Endodermal cell (in vitro differentiated cells): ENCODE measurements around the gene JPT1. TPM values are rescaled to one million over a fixed set of nuclear protein-coding genes. Genes with fewer than 3 reads are reported as not detected.

Experiments
- DNase-seq: peaks from one replicate; pipeline ENCODE4 v3.0.0-alpha.2; 2017
- H3K27ac ChIP-seq: 2 replicates; pipeline ENCODE4 v1.5.1; 2013; ENCODE audit warnings: mild to moderate bottlenecking, low read depth, low read length, moderate library complexity
- H3K27me3 ChIP-seq: 2 replicates; pipeline ENCODE4 v1.6.1; 2013; ENCODE audit warnings: mild to moderate bottlenecking, low read length, moderate library complexity; ENCODE audit not compliant: insufficient read depth, control insufficient read depth, poor library complexity, severe bottlenecking
- H3K36me3 ChIP-seq: 2 replicates; pipeline ENCODE4 v1.7.0; 2013; ENCODE audit warnings: mild to moderate bottlenecking, low read length, moderate library complexity; ENCODE audit not compliant: control insufficient read depth, insufficient read depth
- H3K4me1 ChIP-seq: one replicate; pipeline ENCODE4 v1.7.0; 2013; ENCODE audit warnings: low read length; ENCODE audit not compliant: control insufficient read depth, insufficient read depth
- H3K4me3 ChIP-seq: 2 replicates; pipeline ENCODE4 v1.5.1; 2013; ENCODE audit warnings: mild to moderate bottlenecking, low read length, moderate library complexity
- H3K9ac ChIP-seq: 2 replicates; pipeline ENCODE4 v1.6.1; 2013; ENCODE audit warnings: mild to moderate bottlenecking, low read length, moderate library complexity; ENCODE audit not compliant: poor library complexity, severe bottlenecking; ENCODE audit errors: extremely low read depth
- H3K9me3 ChIP-seq: 2 replicates; pipeline ENCODE4 v1.6.1; 2013; ENCODE audit warnings: mild to moderate bottlenecking, low read length, moderate library complexity; ENCODE audit not compliant: control insufficient read depth
- H3K27ac Mint-ChIP-seq: 2 replicates; pipeline ENCODE4 v1.8.0; 2020; ENCODE audit warnings: mixed read lengths
- H3K27me3 Mint-ChIP-seq: 2 replicates; pipeline ENCODE4 v1.8.0; 2021; ENCODE audit warnings: mild to moderate bottlenecking, mixed read lengths; ENCODE audit not compliant: insufficient read depth
- H3K36me3 Mint-ChIP-seq: 2 replicates; pipeline ENCODE4 v1.8.0; 2020; ENCODE audit warnings: low read depth, mixed read lengths
- H3K4me1 Mint-ChIP-seq: 2 replicates; pipeline ENCODE4 v1.8.0; 2020; ENCODE audit warnings: mixed read lengths
- H3K4me3 Mint-ChIP-seq: 2 replicates; pipeline ENCODE4 v1.8.0; 2020; ENCODE audit warnings: mild to moderate bottlenecking, moderate library complexity, mixed read lengths
- H3K9me3 Mint-ChIP-seq: 2 replicates; pipeline ENCODE4 v1.8.0; 2020; ENCODE audit warnings: mild to moderate bottlenecking, mixed read lengths
- WGBS, 2 experiments: methylation state at CpG; one replicate each; pipeline versions ENCODE4 v1.1.5 to v1.1.7; 2013; ENCODE audit warnings: missing lambda C conversion rate in 2 of 2, mixed read lengths in 1 of 2; ENCODE audit not compliant: insufficient coverage in 1 of 2, insufficient read length in 1 of 2; 5-methylcytosine and 5-hydroxymethylcytosine counted together
- total RNA-seq, 2 donors: library from RNA; stranded (reverse); fragmentation: NEBNext Ultra II Directional in 1 of 2; extraction: Animal tissue kit (Norgen Biotek cat#: 25700) in 1 of 2; gene quantifications; 2 replicates in 1 of 2; 3 replicates in 1 of 2; pipeline ENCODE4 v1.2.1, GENCODE V29; 2021
- TF ChIP-seq, protein P1 (sequence below): fragments of 200-600 bp; sonication (generic); conservative IDR thresholded peaks from 2 replicates; pipeline ENCODE4 v1.5.0; 2021; ENCODE audit warnings: antibody characterized with exemption, mild to moderate bottlenecking

The JPT1 gene
- total RNA-seq, 2 donors from 2014 or later, result 148 to 156 TPM

DNA sequence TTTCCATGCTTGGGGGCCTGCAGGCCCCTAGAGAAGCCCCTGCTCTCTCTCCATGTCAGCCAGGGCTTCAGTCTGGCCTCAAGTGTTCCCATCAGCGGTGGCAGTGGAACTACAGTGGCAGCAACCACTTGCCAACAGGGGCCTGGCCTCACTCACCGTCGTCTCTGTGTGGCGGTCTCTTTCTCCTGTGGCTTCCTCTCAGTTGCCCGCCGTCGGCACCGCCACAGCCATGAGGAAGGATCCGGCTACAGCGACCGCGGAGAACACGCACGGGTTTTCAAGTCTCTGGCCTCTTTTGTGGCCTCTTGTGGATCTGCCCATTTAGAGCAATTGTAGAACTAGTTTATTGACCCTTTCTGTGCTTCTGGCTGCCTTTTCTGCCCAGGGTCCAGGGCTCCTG lies 36.0 kb downstream of the JPT1 start:
- TF ChIP-seq, protein P1, sequence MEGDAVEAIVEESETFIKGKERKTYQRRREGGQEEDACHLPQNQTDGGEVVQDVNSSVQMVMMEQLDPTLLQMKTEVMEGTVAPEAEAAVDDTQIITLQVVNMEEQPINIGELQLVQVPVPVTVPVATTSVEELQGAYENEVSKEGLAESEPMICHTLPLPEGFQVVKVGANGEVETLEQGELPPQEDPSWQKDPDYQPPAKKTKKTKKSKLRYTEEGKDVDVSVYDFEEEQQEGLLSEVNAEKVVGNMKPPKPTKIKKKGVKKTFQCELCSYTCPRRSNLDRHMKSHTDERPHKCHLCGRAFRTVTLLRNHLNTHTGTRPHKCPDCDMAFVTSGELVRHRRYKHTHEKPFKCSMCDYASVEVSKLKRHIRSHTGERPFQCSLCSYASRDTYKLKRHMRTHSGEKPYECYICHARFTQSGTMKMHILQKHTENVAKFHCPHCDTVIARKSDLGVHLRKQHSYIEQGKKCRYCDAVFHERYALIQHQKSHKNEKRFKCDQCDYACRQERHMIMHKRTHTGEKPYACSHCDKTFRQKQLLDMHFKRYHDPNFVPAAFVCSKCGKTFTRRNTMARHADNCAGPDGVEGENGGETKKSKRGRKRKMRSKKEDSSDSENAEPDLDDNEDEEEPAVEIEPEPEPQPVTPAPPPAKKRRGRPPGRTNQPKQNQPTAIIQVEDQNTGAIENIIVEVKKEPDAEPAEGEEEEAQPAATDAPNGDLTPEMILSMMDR, result no peak
- no peak overlapping the region for H3K27ac ChIP-seq

DNA sequence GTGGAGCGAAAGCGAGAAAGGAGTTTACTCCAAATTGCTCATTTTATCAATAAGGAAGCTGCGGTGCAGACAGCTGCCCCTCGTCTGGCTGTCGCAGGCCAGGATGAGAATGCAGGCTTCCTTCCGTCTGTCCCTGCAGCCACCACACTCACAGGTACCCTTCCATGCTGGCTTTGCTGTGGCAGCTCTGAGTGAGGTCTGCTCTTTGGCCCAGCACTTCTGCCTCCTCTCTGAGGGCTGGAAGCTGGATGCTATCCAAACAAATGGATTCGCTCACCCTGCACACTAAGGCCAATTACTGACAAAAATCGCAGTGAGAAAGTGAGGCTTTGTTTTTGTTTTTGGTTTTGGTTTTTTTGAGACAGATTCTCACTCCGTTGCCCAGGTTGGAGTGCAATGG lies 37.6 kb downstream of the JPT1 start:
- H3K9ac ChIP-seq, result no peak overlapping the region
- no peak overlapping the region for H3K27ac Mint-ChIP-seq
- peaks cover 64% of the 10 kb centered on the region for H3K36me3 Mint-ChIP-seq
- H3K4me1 ChIP-seq, result peaks cover 2% of the 10 kb centered on the region
- no peaks in the 10 kb centered on the region for H3K9me3 ChIP-seq
- no peaks in the 10 kb centered on the region for H3K27me3 ChIP-seq
- no peak overlapping the region for H3K27ac ChIP-seq
- no peak overlapping the region for H3K4me3 Mint-ChIP-seq
- no peaks in the 10 kb centered on the region for H3K27me3 Mint-ChIP-seq
- H3K4me1 Mint-ChIP-seq, result peaks cover 13% of the 10 kb centered on the region
- no peak for DNase-seq
- H3K4me3 ChIP-seq, result no peak overlapping the region
- no peaks in the 10 kb centered on the region for H3K9me3 Mint-ChIP-seq
- TF ChIP-seq, protein P1, result no peak
- 94 to 96% methylated on average over 8 to 9 of the region's 9 CpGs for WGBS, 2 experiments
- H3K36me3 ChIP-seq, result peaks cover 61% of the 10 kb centered on the region

More for the DNA sequence above, 36.0 kb downstream of the JPT1 start:
- Histone ChIP-seq H3K4me3 (no peak overlapping the region), H3K4me1 (peaks cover 2% of the 10 kb centered on the region), H3K9ac (no peak overlapping the region), H3K36me3 (peaks cover 58% of the 10 kb centered on the region), H3K9me3 (no peaks in the 10 kb centered on the region), H3K27me3 (no peaks in the 10 kb centered on the region)
- no peak for DNase-seq
- Mint-ChIP-seq H3K27me3 (no peaks in the 10 kb centered on the region), H3K9me3 (no peaks in the 10 kb centered on the region), H3K4me3 (no peak overlapping the region), H3K36me3 (peaks cover 58% of the 10 kb centered on the region), H3K4me1 (peaks cover 13% of the 10 kb centered on the region), H3K27ac (peak overlapping the region; percentile 44)
- WGBS, 2 experiments, result 96 to 97% methylated on average over 14 of the region's 14 CpGs

DNA sequence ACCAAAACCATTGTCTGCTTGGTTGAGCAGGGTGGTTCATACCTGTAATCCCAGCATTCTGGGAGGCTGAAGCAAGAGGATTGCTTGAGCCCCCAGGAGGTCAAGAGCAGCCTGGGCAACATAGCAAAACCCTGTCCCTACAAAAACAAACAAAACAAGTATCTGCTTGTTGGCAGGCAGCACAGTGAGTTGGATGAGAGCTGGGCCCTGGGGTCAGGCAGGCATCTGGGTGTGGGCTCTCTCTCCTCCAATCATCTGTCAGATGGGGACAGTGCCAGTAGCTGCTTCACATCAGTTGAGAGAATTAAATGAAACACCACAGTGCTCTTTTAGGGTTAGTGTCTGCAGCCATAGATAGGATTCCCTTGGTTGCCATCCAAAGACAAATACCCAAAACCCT lies 38.8 kb downstream of the JPT1 start:
- Histone ChIP-seq H3K27me3 (no peaks in the 10 kb centered on the region), H3K4me3 (no peak overlapping the region), H3K36me3 (peaks cover 56% of the 10 kb centered on the region), H3K27ac (no peak overlapping the region), H3K4me1 (peaks cover 2% of the 10 kb centered on the region), H3K9ac (no peak overlapping the region), H3K9me3 (no peaks in the 10 kb centered on the region)
- TF ChIP-seq, protein P1, result no peak
- Mint-ChIP-seq H3K4me1 (peaks cover 14% of the 10 kb centered on the region), H3K4me3 (no peak overlapping the region), H3K9me3 (no peaks in the 10 kb centered on the region), H3K27ac (peak overlapping the region; percentile 55), H3K36me3 (peaks cover 58% of the 10 kb centered on the region), H3K27me3 (no peaks in the 10 kb centered on the region)
- no peak for DNase-seq
